Hepatocyte (in vitro differentiated cells): ENCODE measurements around the gene CNTNAP2.

ENCODE experiments used
- EZH2phosphoT487 ChIP-seq: fragments of 200-600 bp; sonication (generic); IDR thresholded peaks from one replicate; pipeline ENCODE4 v1.6.1; 2018; ENCODE audit warnings: antibody characterized with exemption, mild to moderate bottlenecking, low read depth, moderate library complexity; ENCODE audit not compliant: unreplicated experiment, severe bottlenecking
- TF ChIP-seq, protein P1 (sequence below): fragments of 200-600 bp; sonication (generic); IDR thresholded peaks from 2 replicates; pipeline ENCODE4 v1.5.1; 2016; ENCODE audit warnings: antibody characterized with exemption, mild to moderate bottlenecking; ENCODE audit not compliant: poor library complexity

GRCh38 chr7:147012666-147013065 lies 896.1 kb downstream of the CNTNAP2 start:
- no peak for TF ChIP-seq EZH2phosphoT487
- TF ChIP-seq, protein P1, sequence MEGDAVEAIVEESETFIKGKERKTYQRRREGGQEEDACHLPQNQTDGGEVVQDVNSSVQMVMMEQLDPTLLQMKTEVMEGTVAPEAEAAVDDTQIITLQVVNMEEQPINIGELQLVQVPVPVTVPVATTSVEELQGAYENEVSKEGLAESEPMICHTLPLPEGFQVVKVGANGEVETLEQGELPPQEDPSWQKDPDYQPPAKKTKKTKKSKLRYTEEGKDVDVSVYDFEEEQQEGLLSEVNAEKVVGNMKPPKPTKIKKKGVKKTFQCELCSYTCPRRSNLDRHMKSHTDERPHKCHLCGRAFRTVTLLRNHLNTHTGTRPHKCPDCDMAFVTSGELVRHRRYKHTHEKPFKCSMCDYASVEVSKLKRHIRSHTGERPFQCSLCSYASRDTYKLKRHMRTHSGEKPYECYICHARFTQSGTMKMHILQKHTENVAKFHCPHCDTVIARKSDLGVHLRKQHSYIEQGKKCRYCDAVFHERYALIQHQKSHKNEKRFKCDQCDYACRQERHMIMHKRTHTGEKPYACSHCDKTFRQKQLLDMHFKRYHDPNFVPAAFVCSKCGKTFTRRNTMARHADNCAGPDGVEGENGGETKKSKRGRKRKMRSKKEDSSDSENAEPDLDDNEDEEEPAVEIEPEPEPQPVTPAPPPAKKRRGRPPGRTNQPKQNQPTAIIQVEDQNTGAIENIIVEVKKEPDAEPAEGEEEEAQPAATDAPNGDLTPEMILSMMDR, result no peak
